NB4 (cell line): ENCODE data around the gene IRAK4.

Source experiments
- POLR2A ChIP-seq: IDR thresholded peaks from 2 replicates; pipeline ENCODE4 v1.6.1; 2011; ENCODE audit warnings: mild to moderate bottlenecking; ENCODE audit not compliant: insufficient read length; ENCODE audit errors: extremely low read depth
- TF ChIP-seq, protein P1 (sequence below): IDR thresholded peaks from one replicate; pipeline ENCODE4 v1.5.1; 2012; ENCODE audit warnings: low read depth, low read length

DNA sequence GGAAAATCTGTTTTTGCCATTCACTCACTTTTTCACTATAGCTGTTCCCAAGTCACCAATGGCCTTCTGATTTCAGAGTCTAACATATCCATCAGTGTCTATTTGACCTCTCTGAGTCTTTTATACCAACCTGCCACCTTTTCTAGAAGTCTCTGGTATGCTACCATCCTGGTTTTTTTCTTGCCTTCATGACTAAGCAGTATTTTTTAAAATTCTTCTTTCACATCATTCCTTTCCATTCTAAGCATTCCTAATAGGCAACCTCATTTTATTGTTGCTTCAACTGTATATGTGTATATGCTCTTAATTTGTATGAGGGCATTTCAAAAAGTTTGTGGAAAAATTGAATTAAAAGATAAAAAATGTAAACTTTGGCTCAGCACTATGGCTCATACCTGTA, 5.0 kb downstream of the IRAK4 start:
- no peak for TF ChIP-seq POLR2A
- TF ChIP-seq, protein P1, sequence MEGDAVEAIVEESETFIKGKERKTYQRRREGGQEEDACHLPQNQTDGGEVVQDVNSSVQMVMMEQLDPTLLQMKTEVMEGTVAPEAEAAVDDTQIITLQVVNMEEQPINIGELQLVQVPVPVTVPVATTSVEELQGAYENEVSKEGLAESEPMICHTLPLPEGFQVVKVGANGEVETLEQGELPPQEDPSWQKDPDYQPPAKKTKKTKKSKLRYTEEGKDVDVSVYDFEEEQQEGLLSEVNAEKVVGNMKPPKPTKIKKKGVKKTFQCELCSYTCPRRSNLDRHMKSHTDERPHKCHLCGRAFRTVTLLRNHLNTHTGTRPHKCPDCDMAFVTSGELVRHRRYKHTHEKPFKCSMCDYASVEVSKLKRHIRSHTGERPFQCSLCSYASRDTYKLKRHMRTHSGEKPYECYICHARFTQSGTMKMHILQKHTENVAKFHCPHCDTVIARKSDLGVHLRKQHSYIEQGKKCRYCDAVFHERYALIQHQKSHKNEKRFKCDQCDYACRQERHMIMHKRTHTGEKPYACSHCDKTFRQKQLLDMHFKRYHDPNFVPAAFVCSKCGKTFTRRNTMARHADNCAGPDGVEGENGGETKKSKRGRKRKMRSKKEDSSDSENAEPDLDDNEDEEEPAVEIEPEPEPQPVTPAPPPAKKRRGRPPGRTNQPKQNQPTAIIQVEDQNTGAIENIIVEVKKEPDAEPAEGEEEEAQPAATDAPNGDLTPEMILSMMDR: no peak
